GM12864 (cell line): ENCODE results near the gene NPAS1.
"Not testable (repeated sequence)": the region's sequence is repeated elsewhere in the genome, so short reads cannot be mapped to it uniquely, and the experiment has no call there.

Experiments used
- DNase-seq: peaks from one replicate; pipeline ENCODE4 v3.0.0-alpha.2; 2011; ENCODE audit warnings: low read depth
- H3K4me3 ChIP-seq: 2 replicates; pipeline ENCODE4 v1.5.1; 2011; ENCODE audit warnings: mild to moderate bottlenecking, low read depth, low read length, control low read depth
- CTCF ChIP-seq: IDR thresholded peaks from 2 replicates; pipeline ENCODE4 v1.5.1; 2011; ENCODE audit warnings: low read depth, mild to moderate bottlenecking, moderate library complexity, low read length, control low read depth, inconsistent platforms; ENCODE audit errors: missing control alignments

NPAS1 gene

GRCh38 chr19:47070756-47071155, 51.1 kb downstream of the NPAS1 start:
- TF ChIP-seq CTCF, result no peak
- H3K4me3 ChIP-seq, result no peak overlapping the region
- DNase-seq, result no peak

DNA sequence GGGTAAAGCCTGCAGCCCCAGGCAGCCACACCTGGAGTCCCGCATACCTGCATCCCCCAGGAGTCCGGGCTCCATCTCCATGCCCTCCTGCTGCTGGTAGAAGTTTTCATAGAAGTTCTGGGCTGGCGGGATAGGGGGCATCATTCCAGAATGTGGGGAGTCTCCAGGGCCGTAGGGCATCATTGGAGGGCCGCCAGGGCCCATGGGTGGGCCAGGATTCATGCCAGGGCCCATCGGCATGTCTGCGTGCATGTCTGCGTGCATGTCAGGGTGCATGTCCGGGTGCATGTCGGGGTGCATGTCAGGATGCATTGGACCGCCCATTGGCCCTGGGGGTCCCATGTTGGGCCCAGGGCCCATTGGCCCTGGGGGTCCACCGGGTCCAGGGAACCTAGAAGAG, 52.1 kb downstream of the NPAS1 start:
- H3K4me3 ChIP-seq, result no peak overlapping the region
- no peak for DNase-seq
- no peak for TF ChIP-seq CTCF

- TF ChIP-seq CTCF, result no peak
- no peak for DNase-seq
- H3K4me3 ChIP-seq, result no peak overlapping the region
These were observed 52.7 kb downstream of the NPAS1 start for GRCh38 chr19:47072323-47072722.

DNA sequence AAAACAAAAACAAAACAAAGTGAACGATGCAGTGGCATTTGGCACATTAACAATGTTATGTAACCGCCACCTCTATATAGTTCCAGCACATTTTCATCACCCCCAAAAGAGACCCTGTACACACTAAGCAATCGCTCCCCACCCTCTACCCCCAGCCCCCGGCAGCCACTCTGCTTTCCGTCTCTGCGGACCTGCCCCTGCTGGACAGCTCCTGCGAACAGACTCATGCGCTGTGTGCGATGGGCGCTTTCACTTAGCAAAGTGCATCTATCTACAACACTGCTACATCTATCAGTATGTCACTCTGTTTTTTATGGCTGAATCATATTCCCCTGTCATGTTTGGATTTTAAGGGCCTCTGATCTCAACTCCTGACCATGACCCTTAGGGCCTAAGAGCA, 53.9 kb downstream of the NPAS1 start:
- no peak for TF ChIP-seq CTCF
- no peak overlapping the region for H3K4me3 ChIP-seq
- no peak for DNase-seq

- H3K4me3 ChIP-seq, result no peak overlapping the region
- no peak for DNase-seq
- no peak for TF ChIP-seq CTCF
These were observed 55.0 kb downstream of the NPAS1 start for GRCh38 chr19:47074621-47075020.

- TF ChIP-seq CTCF, result no peak
- DNase-seq, result no peak
- no peak overlapping the region for H3K4me3 ChIP-seq
These were observed 55.7 kb downstream of the NPAS1 start for GRCh38 chr19:47075179-47075810.

DNA sequence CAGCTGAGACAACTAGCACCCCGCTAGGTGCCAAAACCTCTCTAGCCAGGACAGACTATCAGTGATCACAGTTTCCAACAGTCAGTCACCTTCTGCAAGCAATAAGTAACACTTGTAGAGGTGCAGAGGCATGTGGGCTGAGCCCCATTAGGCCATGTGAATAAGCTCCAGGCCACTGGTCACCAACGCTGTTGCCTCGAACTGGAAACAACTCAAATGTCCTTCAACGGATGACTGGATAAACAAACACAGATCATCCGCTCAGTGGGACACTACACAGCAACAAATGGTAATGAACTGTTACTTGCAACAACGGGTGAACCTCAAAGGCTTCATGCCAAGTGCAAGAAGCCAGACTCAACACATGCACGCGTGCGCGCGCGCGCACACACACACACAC, 56.3 kb downstream of the NPAS1 start:
- H3K4me3 ChIP-seq, result no peak overlapping the region

GRCh38 chr19:47078351-47078750, 58.7 kb downstream of the NPAS1 start:
- not testable (repeated sequence) for DNase-seq, H3K4me3 ChIP-seq

More for the DNA sequence above, 56.3 kb downstream of the NPAS1 start:
- TF ChIP-seq CTCF, result no peak
- DNase-seq, result no peak
